HepG2 (cell line): ENCODE measurements around the gene NKD1. TPM values are rescaled to one million over a fixed set of nuclear protein-coding genes. Genes with fewer than 3 reads are reported as not detected.

Experiments used
- ATAC-seq: fragments of 200-7000 bp; cut with Tn5 transposase; 3 replicates; pipeline ENCODE4 v1.9.1; 2020; ENCODE audit warnings: mild to moderate bottlenecking, moderate library complexity
- BruUV-seq: library from RNA; stranded (reverse); fragments of 400-500 nt; replicated peaks from 2 replicates; lab custom pipeline; 2021; lab: Mats Ljungman, UMichigan
- CTCF ChIA-PET: fragments of 300-600 bp; formaldehyde crosslinking; extraction: SDS; loops from one replicate; lab custom pipeline; 2021; ENCODE audit warnings: low total read pairs, inconsistent platforms, low intra/inter-chr PET ratio; lab: Yijun Ruan, JAX
- POLR2A ChIA-PET: fragments of 350-600 bp; sonication (Branson Sonifier 250); formaldehyde crosslinking; loops from one replicate; lab custom pipeline; 2020; ENCODE audit warnings: antibody characterized with exemption, inconsistent platforms; lab: Yijun Ruan, JAX
- DNase-seq: peaks from one replicate; pipeline ENCODE4 v3.0.0-alpha.2; 2015; ENCODE audit warnings: low spot score
- FAIRE-seq: peaks from 3 replicates; lab custom pipeline; 2011; peaks lifted over from hg19 to GRCh38; lab: Jason Lieb, UNC
- H2AFZ ChIP-seq: one replicate; pipeline ENCODE4 v1.6.1; 2011; ENCODE audit warnings: low read length, inconsistent platforms
- H3K27ac ChIP-seq: fragments of 300-600 bp; 3 replicates; pipeline ENCODE4 v1.8.0; 2011; ENCODE audit warnings: mixed run types, mild to moderate bottlenecking, mixed read lengths, low read length, inconsistent platforms; ENCODE audit not compliant: insufficient read depth; ENCODE audit errors: extremely low read length
- H3K27me3 ChIP-seq, 2 experiments: fragments of 200-600 bp in 1 of 2; 2 replicates in 1 of 2; 3 replicates in 1 of 2; pipeline versions ENCODE4 v1.6.0 to v1.8.0; 2011; ENCODE audit warnings: low read length in 2 of 2, mild to moderate bottlenecking in 2 of 2, moderate library complexity in 2 of 2, inconsistent platforms in 1 of 2; ENCODE audit not compliant: insufficient read depth in 2 of 2, control insufficient read depth in 1 of 2
- H3K36me3 ChIP-seq, 2 experiments: fragments of 200-600 bp in 1 of 2; replicated peaks in 1 of 2; 2 replicates in 1 of 2; 3 replicates in 1 of 2; pipeline versions ENCODE4 v1.5.1 to v1.8.0; 2011; ENCODE audit warnings: low read length in 2 of 2, inconsistent platforms in 1 of 2; ENCODE audit not compliant: insufficient read depth in 2 of 2, control insufficient read depth in 1 of 2
- H3K4me1 ChIP-seq: 2 replicates; pipeline ENCODE4 v1.5.1; 2012; ENCODE audit warnings: low read length, inconsistent platforms; ENCODE audit not compliant: insufficient read depth
- H3K4me2 ChIP-seq: 2 replicates; pipeline ENCODE4 v1.6.0; 2011; ENCODE audit warnings: low read depth, low read length, inconsistent platforms
- H3K4me3 ChIP-seq, 3 experiments: fragments of 200-600 bp in 1 of 3; sonication (generic), shearing (Covaris generic) in 1 of 3; replicated peaks in 1 of 3; 2 replicates each; pipeline ENCODE4 v1.5.1; 2011 to 2016; ENCODE audit warnings: low read length in 3 of 3, inconsistent platforms in 2 of 3, low read depth in 2 of 3, mild to moderate bottlenecking in 2 of 3, control low read depth in 1 of 3, mixed read lengths in 1 of 3; ENCODE audit not compliant: insufficient read depth in 1 of 3
- H3K79me2 ChIP-seq: one replicate; pipeline ENCODE4 v1.6.1; 2011; ENCODE audit warnings: low read length, inconsistent platforms; ENCODE audit not compliant: insufficient read depth
- H3K9ac ChIP-seq: 2 replicates; pipeline ENCODE4 v1.6.0; 2011; ENCODE audit warnings: mild to moderate bottlenecking, low read depth, low read length, inconsistent platforms; ENCODE audit not compliant: insufficient read depth
- H3K9me3 ChIP-seq: 2 replicates; pipeline ENCODE4 v1.5.1; 2012; ENCODE audit warnings: mild to moderate bottlenecking, low read length
- H4K20me1 ChIP-seq: 2 replicates; pipeline ENCODE4 v1.6.0; 2011; ENCODE audit warnings: inconsistent platforms, mild to moderate bottlenecking, low read length, moderate library complexity; ENCODE audit not compliant: insufficient read depth
- KLF16 ChIP-seq, 2 experiments: sonication (generic) in 1 of 2; formaldehyde crosslinking in 1 of 2; IDR thresholded peaks; 2 replicates each; pipeline versions ENCODE4 v1.6.1 to v1.8.0; 2016 to 2023; ENCODE audit warnings: missing genetic modification reagents in 2 of 2, missing compliant biosample characterization in 1 of 2
- NCOA2 ChIP-seq: sonication (generic); formaldehyde crosslinking; IDR thresholded peaks from 2 replicates; pipeline ENCODE4 v1.8.0; 2022; ENCODE audit warnings: inconsistent platforms
- ZFP82 ChIP-seq: sonication (generic); formaldehyde crosslinking; IDR thresholded peaks from 2 replicates; pipeline ENCODE4 v1.5.1; 2020; ENCODE audit warnings: mild to moderate bottlenecking, missing genetic modification reagents, borderline replicate concordance
- ZFY ChIP-seq: sonication (generic); formaldehyde crosslinking; IDR thresholded peaks from 2 replicates; pipeline ENCODE4 v1.4.0; 2020; ENCODE audit warnings: missing genetic modification reagents
- ZNF10 ChIP-seq: sonication (generic); formaldehyde crosslinking; IDR thresholded peaks from 2 replicates; pipeline ENCODE4 v1.4.0; 2020; ENCODE audit warnings: mild to moderate bottlenecking, low read depth, missing genetic modification reagents, borderline replicate concordance
- ZNF468 ChIP-seq: sonication (generic); formaldehyde crosslinking; IDR thresholded peaks from 2 replicates; pipeline ENCODE4 v1.8.0; 2022; ENCODE audit warnings: mild to moderate bottlenecking, moderate library complexity, missing genetic modification reagents
- ZNF629 ChIP-seq: sonication (generic); formaldehyde crosslinking; conservative IDR thresholded peaks from 2 replicates; pipeline ENCODE4 v1.5.0; 2020; ENCODE audit warnings: missing genetic modification reagents
- ZNF777 ChIP-seq: sonication (generic); formaldehyde crosslinking; IDR thresholded peaks from 2 replicates; pipeline ENCODE4 v1.4.0; 2020; ENCODE audit warnings: missing genetic modification reagents
- ZSCAN22 ChIP-seq: sonication (generic); formaldehyde crosslinking; IDR thresholded peaks from 2 replicates; pipeline ENCODE4 v1.4.0; 2020; ENCODE audit warnings: mild to moderate bottlenecking, missing genetic modification reagents
- WGBS: methylation state at CpG from one replicate; pipeline ENCODE4 v1.1.6; 2017; ENCODE audit warnings: low lambda C conversion rate; 5-methylcytosine and 5-hydroxymethylcytosine counted together
- in situ Hi-C: cut with HindIII; loops from 2 replicates; pipeline ENCODE4 v1.10.0; 2017; ENCODE audit warnings: low pct_unique_long_range_greater_than_20kb; ENCODE audit not compliant: extremely low pct_ligation_motif_present
- intact Hi-C: fragments of 100-400 bp; cut with micrococcal nuclease; formaldehyde crosslinking; loops from one replicate; pipeline ENCODE4 v1.10.0; 2022; ENCODE audit not compliant: unreplicated experiment
- polyA plus RNA-seq, 8 experiments: library from polyadenylated mRNA; depleted of rRNA in 3 of 8; stranded (reverse) in 7 of 8; unstranded in 1 of 8; fragments of >200 nt; fragmentation: Illumina TruSeq in 4 of 8; extraction: Trizol in 4 of 8; gene quantifications; 2 replicates each; pipeline versions ENCODE4 v1.2.1 to v1.2.3, GENCODE V29; 2011 to 2016; ENCODE audit warnings: low read depth in 4 of 8, missing spikeins in 1 of 8, mixed read lengths in 1 of 8; ENCODE audit not compliant: insufficient read depth in 1 of 8
- total RNA-seq, 5 experiments: library from RNA; depleted of rRNA; stranded (reverse); fragments of >200 nt; fragmentation: Illumina TruSeq; extraction: Trizol; gene quantifications; 2 replicates each; pipeline ENCODE4 v1.2.3, GENCODE V29; 2016; ENCODE audit warnings: low read depth in 1 of 5
- TF ChIP-seq, protein P1 (sequence below): sonication (generic); formaldehyde crosslinking; IDR thresholded peaks from 2 replicates; pipeline ENCODE4 v1.4.0; 2020; ENCODE audit warnings: missing genetic modification reagents
- TF ChIP-seq, protein P2 (sequence below): IDR thresholded peaks from 2 replicates; pipeline ENCODE4 v1.6.1; 2016; ENCODE audit warnings: mild to moderate bottlenecking
- TF ChIP-seq, protein P3 (sequence below): sonication (generic); formaldehyde crosslinking; IDR thresholded peaks from 2 replicates; pipeline ENCODE4 v1.4.0; 2020; ENCODE audit warnings: missing genetic modification reagents; ENCODE audit errors: not compliant biosample characterization
- TF ChIP-seq, protein P4 (sequence below): IDR thresholded peaks from 2 replicates; pipeline ENCODE4 v1.4.0; 2020; ENCODE audit warnings: mild to moderate bottlenecking, missing genetic modification reagents
- TF ChIP-seq, protein P5 (sequence below): sonication (generic); formaldehyde crosslinking; IDR thresholded peaks from 2 replicates; pipeline ENCODE4 v1.5.0; 2020; ENCODE audit warnings: missing genetic modification reagents

NKD1 gene
- total and polyA plus RNA-seq, 2 of the 13 experiments (the other 11 are each of a cell fraction or from before 2014, with no cell fraction given): 70.4 to 121 TPM

DNA sequence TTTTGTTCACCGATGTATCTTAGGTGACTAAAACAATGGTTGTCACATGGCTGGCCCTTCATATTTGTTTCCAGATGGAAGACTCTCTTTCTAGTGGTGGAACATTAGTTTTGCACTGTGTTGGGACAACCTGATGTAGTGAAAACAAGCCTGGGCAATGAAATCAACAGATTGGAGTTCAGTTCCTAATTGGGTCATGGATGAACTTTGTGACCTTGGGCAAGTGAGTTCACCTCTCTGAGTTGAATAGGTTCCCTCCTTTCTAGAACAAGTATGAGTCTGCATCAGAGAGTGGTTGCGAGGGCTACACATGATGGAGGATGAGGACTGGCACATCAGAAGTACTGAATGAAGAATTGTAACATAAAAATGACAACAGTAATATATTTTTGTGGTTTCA, 2.1 kb upstream of the NKD1 start:
- FAIRE-seq (peak; percentile 8), DNase-seq (peak; percentile 60), ATAC-seq (no peak)
- no TSS peak for BruUV-seq
- Histone ChIP-seq H3K4me2 (no peak overlapping the region), H3K36me3 (peaks cover 2 to 18% of the 10 kb centered on the region in 2 experiments; a peak in 4 of 5 replicates), H3K9me3 (no peaks in the 10 kb centered on the region), H3K4me1 (peaks cover 55% of the 10 kb centered on the region), H3K79me2 (peaks cover 29% of the 10 kb centered on the region), H4K20me1 (peaks cover 22% of the 10 kb centered on the region), H2AFZ (no peak overlapping the region), H3K27ac (peak overlapping the region; percentile 88), H3K9ac (no peak overlapping the region), H3K4me3 (no peak overlapping the region), H3K27me3 (peaks cover 0 to 6% of the 10 kb centered on the region in 2 experiments; a peak in 1 of 5 replicates)
- ChIA-PET POLR2A (interaction anchor here (2.7 kb wide), 1 partner anchor 26 kb away, joined by 69 read pairs; no protein-coding TSS in a partner anchor), CTCF (no interaction called here)
- 94% methylated on average over 2 of the region's 2 CpGs for WGBS
- in situ Hi-C loops: loop anchor here (5.0 kb wide), 2 partner anchors 79 to 174 kb away; no protein-coding TSS in a partner anchor
- intact Hi-C loops: loop anchor here (2.0 to 5.0 kb wide), 2 partner anchors 25 to 39 kb away; no protein-coding TSS in a partner anchor
- TF ChIP-seq, protein P1, sequence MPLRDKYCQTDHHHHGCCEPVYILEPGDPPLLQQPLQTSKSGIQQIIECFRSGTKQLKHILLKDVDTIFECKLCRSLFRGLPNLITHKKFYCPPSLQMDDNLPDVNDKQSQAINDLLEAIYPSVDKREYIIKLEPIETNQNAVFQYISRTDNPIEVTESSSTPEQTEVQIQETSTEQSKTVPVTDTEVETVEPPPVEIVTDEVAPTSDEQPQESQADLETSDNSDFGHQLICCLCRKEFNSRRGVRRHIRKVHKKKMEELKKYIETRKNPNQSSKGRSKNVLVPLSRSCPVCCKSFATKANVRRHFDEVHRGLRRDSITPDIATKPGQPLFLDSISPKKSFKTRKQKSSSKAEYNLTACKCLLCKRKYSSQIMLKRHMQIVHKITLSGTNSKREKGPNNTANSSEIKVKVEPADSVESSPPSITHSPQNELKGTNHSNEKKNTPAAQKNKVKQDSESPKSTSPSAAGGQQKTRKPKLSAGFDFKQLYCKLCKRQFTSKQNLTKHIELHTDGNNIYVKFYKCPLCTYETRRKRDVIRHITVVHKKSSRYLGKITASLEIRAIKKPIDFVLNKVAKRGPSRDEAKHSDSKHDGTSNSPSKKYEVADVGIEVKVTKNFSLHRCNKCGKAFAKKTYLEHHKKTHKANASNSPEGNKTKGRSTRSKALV (CRISPR knock-in tag): no peak
- TF ChIP-seq ZFP82 (CRISPR knock-in tag) (no peak), ZNF777 (CRISPR knock-in tag) (no peak), KLF16 (CRISPR knock-in tag; IDR thresholded peaks at IDR 0.05) (no peak), ZNF10 (CRISPR knock-in tag) (no peak), ZFY (CRISPR knock-in tag) (no peak), ZSCAN22 (CRISPR knock-in tag) (no peak), NCOA2 (CRISPR knock-in tag) (0 out of 2 replicates have a peak, but pooled peaks have one; percentile 15), ZNF468 (no peak), ZNF629 (CRISPR knock-in tag) (no peak)
- TF ChIP-seq, protein P2, sequence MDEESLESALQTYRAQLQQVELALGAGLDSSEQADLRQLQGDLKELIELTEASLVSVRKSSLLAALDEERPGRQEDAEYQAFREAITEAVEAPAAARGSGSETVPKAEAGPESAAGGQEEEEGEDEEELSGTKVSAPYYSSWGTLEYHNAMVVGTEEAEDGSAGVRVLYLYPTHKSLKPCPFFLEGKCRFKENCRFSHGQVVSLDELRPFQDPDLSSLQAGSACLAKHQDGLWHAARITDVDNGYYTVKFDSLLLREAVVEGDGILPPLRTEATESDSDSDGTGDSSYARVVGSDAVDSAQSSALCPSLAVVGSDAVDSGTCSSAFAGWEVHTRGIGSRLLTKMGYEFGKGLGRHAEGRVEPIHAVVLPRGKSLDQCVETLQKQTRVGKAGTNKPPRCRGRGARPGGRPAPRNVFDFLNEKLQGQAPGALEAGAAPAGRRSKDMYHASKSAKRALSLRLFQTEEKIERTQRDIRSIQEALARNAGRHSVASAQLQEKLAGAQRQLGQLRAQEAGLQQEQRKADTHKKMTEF: 0 out of 2 replicates have a peak, but pooled peaks have one; percentile 27
- TF ChIP-seq, protein P3, sequence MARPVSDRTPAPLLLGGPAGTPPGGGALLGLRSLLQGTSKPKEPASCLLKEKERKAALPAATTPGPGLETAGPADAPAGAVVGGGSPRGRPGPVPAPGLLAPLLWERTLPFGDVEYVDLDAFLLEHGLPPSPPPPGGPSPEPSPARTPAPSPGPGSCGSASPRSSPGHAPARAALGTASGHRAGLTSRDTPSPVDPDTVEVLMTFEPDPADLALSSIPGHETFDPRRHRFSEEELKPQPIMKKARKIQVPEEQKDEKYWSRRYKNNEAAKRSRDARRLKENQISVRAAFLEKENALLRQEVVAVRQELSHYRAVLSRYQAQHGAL (CRISPR knock-in tag): no peak
- TF ChIP-seq, protein P4, sequence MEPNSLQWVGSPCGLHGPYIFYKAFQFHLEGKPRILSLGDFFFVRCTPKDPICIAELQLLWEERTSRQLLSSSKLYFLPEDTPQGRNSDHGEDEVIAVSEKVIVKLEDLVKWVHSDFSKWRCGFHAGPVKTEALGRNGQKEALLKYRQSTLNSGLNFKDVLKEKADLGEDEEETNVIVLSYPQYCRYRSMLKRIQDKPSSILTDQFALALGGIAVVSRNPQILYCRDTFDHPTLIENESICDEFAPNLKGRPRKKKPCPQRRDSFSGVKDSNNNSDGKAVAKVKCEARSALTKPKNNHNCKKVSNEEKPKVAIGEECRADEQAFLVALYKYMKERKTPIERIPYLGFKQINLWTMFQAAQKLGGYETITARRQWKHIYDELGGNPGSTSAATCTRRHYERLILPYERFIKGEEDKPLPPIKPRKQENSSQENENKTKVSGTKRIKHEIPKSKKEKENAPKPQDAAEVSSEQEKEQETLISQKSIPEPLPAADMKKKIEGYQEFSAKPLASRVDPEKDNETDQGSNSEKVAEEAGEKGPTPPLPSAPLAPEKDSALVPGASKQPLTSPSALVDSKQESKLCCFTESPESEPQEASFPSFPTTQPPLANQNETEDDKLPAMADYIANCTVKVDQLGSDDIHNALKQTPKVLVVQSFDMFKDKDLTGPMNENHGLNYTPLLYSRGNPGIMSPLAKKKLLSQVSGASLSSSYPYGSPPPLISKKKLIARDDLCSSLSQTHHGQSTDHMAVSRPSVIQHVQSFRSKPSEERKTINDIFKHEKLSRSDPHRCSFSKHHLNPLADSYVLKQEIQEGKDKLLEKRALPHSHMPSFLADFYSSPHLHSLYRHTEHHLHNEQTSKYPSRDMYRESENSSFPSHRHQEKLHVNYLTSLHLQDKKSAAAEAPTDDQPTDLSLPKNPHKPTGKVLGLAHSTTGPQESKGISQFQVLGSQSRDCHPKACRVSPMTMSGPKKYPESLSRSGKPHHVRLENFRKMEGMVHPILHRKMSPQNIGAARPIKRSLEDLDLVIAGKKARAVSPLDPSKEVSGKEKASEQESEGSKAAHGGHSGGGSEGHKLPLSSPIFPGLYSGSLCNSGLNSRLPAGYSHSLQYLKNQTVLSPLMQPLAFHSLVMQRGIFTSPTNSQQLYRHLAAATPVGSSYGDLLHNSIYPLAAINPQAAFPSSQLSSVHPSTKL (CRISPR knock-in tag): 0 out of 2 replicates have a peak, but pooled peaks have one; percentile 6
- TF ChIP-seq, protein P5, sequence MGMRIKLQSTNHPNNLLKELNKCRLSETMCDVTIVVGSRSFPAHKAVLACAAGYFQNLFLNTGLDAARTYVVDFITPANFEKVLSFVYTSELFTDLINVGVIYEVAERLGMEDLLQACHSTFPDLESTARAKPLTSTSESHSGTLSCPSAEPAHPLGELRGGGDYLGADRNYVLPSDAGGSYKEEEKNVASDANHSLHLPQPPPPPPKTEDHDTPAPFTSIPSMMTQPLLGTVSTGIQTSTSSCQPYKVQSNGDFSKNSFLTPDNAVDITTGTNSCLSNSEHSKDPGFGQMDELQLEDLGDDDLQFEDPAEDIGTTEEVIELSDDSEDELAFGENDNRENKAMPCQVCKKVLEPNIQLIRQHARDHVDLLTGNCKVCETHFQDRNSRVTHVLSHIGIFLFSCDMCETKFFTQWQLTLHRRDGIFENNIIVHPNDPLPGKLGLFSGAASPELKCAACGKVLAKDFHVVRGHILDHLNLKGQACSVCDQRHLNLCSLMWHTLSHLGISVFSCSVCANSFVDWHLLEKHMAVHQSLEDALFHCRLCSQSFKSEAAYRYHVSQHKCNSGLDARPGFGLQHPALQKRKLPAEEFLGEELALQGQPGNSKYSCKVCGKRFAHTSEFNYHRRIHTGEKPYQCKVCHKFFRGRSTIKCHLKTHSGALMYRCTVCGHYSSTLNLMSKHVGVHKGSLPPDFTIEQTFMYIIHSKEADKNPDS (CRISPR knock-in tag): no peak
